ENCODE data around the gene ZBED4. TPM values are rescaled to one million over a fixed set of nuclear protein-coding genes. Genes with fewer than 3 reads are reported as not detected.
A peak's percentile ranks its signal among the peaks of the same experiment; 100 is the strongest.
"Not testable (repeated sequence)": the region's sequence is repeated elsewhere in the genome, so short reads cannot be mapped to it uniquely, and the experiment has no call there.

The ZBED4 gene
- total and polyA plus RNA-seq, 4 donors: 2.1 to 10.3 (median 4.8) TPM

- no peak overlapping the region for H3K9ac ChIP-seq (ENCODE audit: low read depth in 1 of 2, low read length in 2 of 2)
- H3K36me3 ChIP-seq (ENCODE audit: control insufficient read depth in 4 of 4, insufficient read depth in 3 of 4, low read depth in 1 of 4, low read length in 3 of 4): no peaks in the 10 kb centered on the region
- H3K9me3 ChIP-seq (ENCODE audit: control insufficient read depth in 4 of 4, low read length in 3 of 4): no peaks in the 10 kb centered on the region
- TF ChIP-seq MAX (IDR thresholded peaks at IDR 0.05): no peak
- TF ChIP-seq FOXA2 (IDR thresholded peaks at IDR 0.05): no peak
- TF ChIP-seq RAD21 (IDR thresholded peaks at IDR 0.05): no peak
- TF ChIP-seq FOXA1 (IDR thresholded peaks at IDR 0.05): no peak
- TF ChIP-seq HNF4G (IDR thresholded peaks at IDR 0.05): no peak
- TF ChIP-seq REST (IDR thresholded peaks at IDR 0.05): no peak
- no peak overlapping the region for H3K4me3 ChIP-seq (ENCODE audit: low read depth in 1 of 3, low read length in 3 of 3)
- no peak overlapping the region for H3K27ac ChIP-seq (ENCODE audit: low read depth in 1 of 2, low read length in 2 of 2)
- DNase-seq (ENCODE audit: low spot score): no peak
- 70% methylated on average over 31 of the region's 31 CpGs for WGBS
- H3K4me1 ChIP-seq (ENCODE audit: control insufficient read depth in 4 of 4, insufficient read depth in 4 of 4, low read length in 3 of 4): peaks cover 7 to 38% (median 16%) of the 10 kb centered on the region in 4 donors
- H3K27me3 ChIP-seq (ENCODE audit: control insufficient read depth in 4 of 4, insufficient read depth in 4 of 4, low read length in 3 of 4): no peaks in the 10 kb centered on the region
Observed at GRCh38 chr22:49850021-49850911, 3.4 kb upstream of the ZBED4 start.

- Histone ChIP-seq H3K9me3 (ENCODE audit: control insufficient read depth in 4 of 4, low read length in 3 of 4) (no peaks in the 10 kb centered on the region), H3K36me3 (ENCODE audit: control insufficient read depth in 4 of 4, insufficient read depth in 3 of 4, low read depth in 1 of 4, low read length in 3 of 4) (no peaks in the 10 kb centered on the region), H3K4me1 (ENCODE audit: control insufficient read depth in 4 of 4, insufficient read depth in 4 of 4, low read length in 3 of 4) (peaks cover 15 to 44% (median 22%) of the 10 kb centered on the region in 4 donors), H3K27me3 (ENCODE audit: control insufficient read depth in 4 of 4, insufficient read depth in 4 of 4, low read length in 3 of 4) (no peaks in the 10 kb centered on the region), H3K4me3 (ENCODE audit: low read depth in 1 of 3, low read length in 3 of 3) (no peak overlapping the region), H3K27ac (ENCODE audit: low read depth in 1 of 2, low read length in 2 of 2) (no peak overlapping the region), H3K9ac (ENCODE audit: low read depth in 1 of 2, low read length in 2 of 2) (no peak overlapping the region)
- WGBS: 92% methylated on average over 10 of the region's 10 CpGs
- no peak for DNase-seq (ENCODE audit: low spot score)
- no peak for TF ChIP-seq MAX (IDR thresholded peaks at IDR 0.05)
Observed at GRCh38 chr22:49850959-49851802, 2.5 kb upstream of the ZBED4 start.

GRCh38 chr22:49852568-49852897, 1.1 kb upstream of the ZBED4 start:
- not testable (repeated sequence) for H3K27me3 ChIP-seq (ENCODE audit: control insufficient read depth in 4 of 4, insufficient read depth in 4 of 4, low read length in 3 of 4); H3K36me3 ChIP-seq (ENCODE audit: control insufficient read depth in 4 of 4, insufficient read depth in 3 of 4, low read depth in 1 of 4, low read length in 3 of 4); DNase-seq (ENCODE audit: low spot score); H3K9me3 ChIP-seq (ENCODE audit: control insufficient read depth in 4 of 4, low read length in 3 of 4)
- TF ChIP-seq TAF1 (conservative IDR thresholded peaks at IDR 0.05): peak; percentile 2
- Histone ChIP-seq H3K27ac (ENCODE audit: low read depth in 1 of 2, low read length in 2 of 2) (peak overlapping the region; percentile 98 to 99), H3K4me1 (ENCODE audit: control insufficient read depth in 4 of 4, insufficient read depth in 4 of 4, low read length in 3 of 4) (peaks cover 16 to 44% (median 24%) of the 10 kb centered on the region in 4 donors), H3K9ac (ENCODE audit: low read depth in 1 of 2, low read length in 2 of 2) (peak overlapping the region; percentile 83 to 90), H3K4me3 (ENCODE audit: low read depth in 1 of 3, low read length in 3 of 3) (peak overlapping the region; percentile 56 to 79 (median 59))
- 34% methylated on average over 13 of the region's 13 CpGs for WGBS
